H1 (cell line): ENCODE data around the gene SLC44A1. TPM values are rescaled to one million over a fixed set of nuclear protein-coding genes. Genes with fewer than 3 reads are reported as not detected.
A peak's percentile ranks its signal among the peaks of the same experiment; 100 is the strongest.

Experiments
- CTCF ChIA-PET: fragments of 300-600 bp; sonication (Branson Sonifier 250); formaldehyde crosslinking; loops from one replicate; lab custom pipeline; 2021; ENCODE audit not compliant: partially characterized antibody; lab: Charles Lee
- POLR2A ChIA-PET: fragments of 300-600 bp; sonication (Branson Sonifier 250); formaldehyde crosslinking; loops from one replicate; lab custom pipeline; 2021; ENCODE audit warnings: inconsistent platforms; ENCODE audit not compliant: partially characterized antibody; lab: Charles Lee
- DNase-seq, 2 experiments: peaks; one replicate each; pipeline versions ENCODE4 v3.0.0 to v3.0.0-alpha.2; 2010 to 2022; ENCODE audit warnings: low spot score in 2 of 2, low read depth in 1 of 2, mixed read lengths in 1 of 2
- FAIRE-seq: peaks from 2 replicates; lab custom pipeline; 2011; peaks lifted over from hg19 to GRCh38; lab: Jason Lieb, UNC
- H2AFZ ChIP-seq: 2 replicates; pipeline ENCODE4 v1.8.1; 2012; ENCODE audit warnings: low read length, inconsistent platforms
- H2AK5ac ChIP-seq: 2 replicates; pipeline ENCODE4 v1.6.1; 2013; ENCODE audit warnings: low read depth, low read length
- H2BK120ac ChIP-seq: replicated peaks from 2 replicates; pipeline ENCODE3; 2013; ENCODE audit warnings: low read depth, low read length, inconsistent platforms
- H2BK12ac ChIP-seq: 2 replicates; pipeline ENCODE4 v1.6.1; 2013; ENCODE audit warnings: low read depth, low read length
- H2BK15ac ChIP-seq: 2 replicates; pipeline ENCODE4 v1.6.1; 2013; ENCODE audit warnings: low read length
- H2BK20ac ChIP-seq: 2 replicates; pipeline ENCODE4 v1.6.1; 2013; ENCODE audit warnings: low read length
- H2BK5ac ChIP-seq: 2 replicates; pipeline ENCODE4 v1.6.1; 2013; ENCODE audit warnings: low read depth, low read length
- H3K14ac ChIP-seq: 2 replicates; pipeline ENCODE4 v1.6.1; 2013; ENCODE audit warnings: inconsistent platforms; ENCODE audit not compliant: insufficient read length
- H3K18ac ChIP-seq: 2 replicates; pipeline ENCODE4 v1.6.1; 2013; ENCODE audit warnings: low read length; ENCODE audit errors: extremely low read depth
- H3K23ac ChIP-seq: 2 replicates; pipeline ENCODE4 v1.6.1; 2013; ENCODE audit warnings: inconsistent platforms; ENCODE audit not compliant: insufficient read length
- H3K23me2 ChIP-seq: 2 replicates; pipeline ENCODE4 v1.6.1; 2013; ENCODE audit warnings: low read depth, low read length
- H3K27ac ChIP-seq: 2 replicates; pipeline ENCODE4 v1.6.1; 2011; ENCODE audit warnings: low read depth, low read length, inconsistent platforms
- H3K27me3 ChIP-seq, 4 experiments: replicated peaks in 1 of 4; 1 replicate in 1 of 4; 2 replicates in 3 of 4; pipeline versions ENCODE4 v1.6.1 to v1.8.1; 2011 to 2013; ENCODE audit warnings: low read length in 3 of 4, mild to moderate bottlenecking in 3 of 4, inconsistent platforms in 2 of 4, mixed read lengths in 2 of 4, moderate library complexity in 1 of 4; ENCODE audit not compliant: control insufficient read depth in 3 of 4, insufficient read depth in 3 of 4; ENCODE audit errors: extremely low read depth in 1 of 4
- H3K36me3 ChIP-seq, 4 experiments: 2 replicates each; pipeline versions ENCODE4 v1.6.1 to v1.8.1; 2011 to 2013; ENCODE audit warnings: mild to moderate bottlenecking in 4 of 4, low read length in 3 of 4, moderate library complexity in 2 of 4, control low read depth in 1 of 4, inconsistent platforms in 1 of 4; ENCODE audit not compliant: insufficient read depth in 4 of 4, control insufficient read depth in 2 of 4
- H3K4ac ChIP-seq: replicated peaks from 2 replicates; pipeline ENCODE3; 2013; ENCODE audit warnings: low read length, low read depth, mixed read lengths, inconsistent platforms; ENCODE audit not compliant: insufficient read length
- H3K4me1 ChIP-seq, 4 experiments: replicated peaks in 1 of 4; 1 replicate in 1 of 4; 2 replicates in 3 of 4; pipeline versions ENCODE4 v1.6.1 to v1.8.1; 2011 to 2013; ENCODE audit warnings: low read length in 3 of 4, inconsistent platforms in 2 of 4, mixed read lengths in 1 of 4; ENCODE audit not compliant: insufficient read depth in 4 of 4, control insufficient read depth in 3 of 4
- H3K4me2 ChIP-seq, 2 experiments: 2 replicates each; pipeline versions ENCODE4 v1.6.1 to v1.8.1; 2011 to 2013; ENCODE audit warnings: low read depth in 2 of 2, low read length in 2 of 2, control low read depth in 1 of 2, inconsistent platforms in 1 of 2, mild to moderate bottlenecking in 1 of 2; ENCODE audit not compliant: insufficient read depth in 1 of 2
- H3K4me3 ChIP-seq, 4 experiments: fragments of 200-600, 300-600 bp in 1 of 4; sonication (generic), shearing (Covaris generic), sonication (Bioruptor Twin) in 1 of 4; 2 replicates each; pipeline versions ENCODE4 v1.5.1 to v1.8.1; 2011 to 2016; ENCODE audit warnings: low read length in 4 of 4, low read depth in 3 of 4, control low read depth in 2 of 4, inconsistent platforms in 2 of 4, mild to moderate bottlenecking in 2 of 4, mixed read lengths in 1 of 4, moderate library complexity in 1 of 4; ENCODE audit not compliant: insufficient read depth in 2 of 4; ENCODE audit errors: extremely low read depth in 1 of 4
- H3K56ac ChIP-seq: replicated peaks from 2 replicates; pipeline ENCODE3; 2013; ENCODE audit warnings: low read depth, mild to moderate bottlenecking, mixed read lengths, low read length, inconsistent platforms; ENCODE audit not compliant: insufficient read length
- H3K79me1 ChIP-seq: 2 replicates; pipeline ENCODE4 v1.6.1; 2013; ENCODE audit warnings: low read depth, low read length, control low read depth
- H3K79me2 ChIP-seq, 2 experiments: 2 replicates each; pipeline versions ENCODE4 v1.6.1 to v1.8.1; 2012 to 2013; ENCODE audit warnings: low read length in 2 of 2, mild to moderate bottlenecking in 2 of 2, inconsistent platforms in 1 of 2; ENCODE audit not compliant: insufficient read depth in 2 of 2, control insufficient read depth in 1 of 2
- H3K9ac ChIP-seq, 4 experiments: replicated peaks in 1 of 4; 1 replicate in 1 of 4; 2 replicates in 3 of 4; pipeline versions ENCODE4 v1.6.1 to v1.8.1; 2011 to 2013; ENCODE audit warnings: low read depth in 3 of 4, low read length in 3 of 4, control low read depth in 2 of 4, mild to moderate bottlenecking in 2 of 4, moderate library complexity in 2 of 4, inconsistent platforms in 1 of 4; ENCODE audit errors: extremely low read depth in 1 of 4
- H3K9me3 ChIP-seq, 2 experiments: 2 replicates each; pipeline versions ENCODE4 v1.6.1 to v1.8.1; 2012 to 2013; ENCODE audit warnings: mild to moderate bottlenecking in 2 of 2, moderate library complexity in 2 of 2, control low read depth in 1 of 2, inconsistent platforms in 1 of 2, low read depth in 1 of 2, low read length in 1 of 2, mixed read lengths in 1 of 2; ENCODE audit not compliant: insufficient read depth in 2 of 2
- H4K20me1 ChIP-seq, 2 experiments: replicated peaks in 1 of 2; 2 replicates each; pipeline versions ENCODE3 to v1.8.1; 2011 to 2013; ENCODE audit warnings: inconsistent platforms in 2 of 2, low read length in 2 of 2, mild to moderate bottlenecking in 1 of 2; ENCODE audit not compliant: insufficient read depth in 2 of 2, control insufficient read depth in 1 of 2
- H4K5ac ChIP-seq: 2 replicates; pipeline ENCODE4 v1.6.1; 2013; ENCODE audit warnings: low read length, low read depth, mixed read lengths, inconsistent platforms; ENCODE audit not compliant: insufficient read length
- H4K8ac ChIP-seq: 2 replicates; pipeline ENCODE4 v1.8.0; 2013; ENCODE audit warnings: mild to moderate bottlenecking, moderate library complexity, low read length, inconsistent platforms; ENCODE audit not compliant: insufficient read depth; ENCODE audit errors: extremely low read depth
- H4K91ac ChIP-seq: replicated peaks from 2 replicates; pipeline ENCODE3; 2013; ENCODE audit warnings: low read length, mixed read lengths, inconsistent platforms; ENCODE audit not compliant: insufficient read length
- CBX5 ChIP-seq: fragments of 300-800, 300-1000 bp; sonication (generic); IDR thresholded peaks from 2 replicates; pipeline ENCODE4 v1.7.1; 2016; ENCODE audit warnings: antibody characterized with exemption, low read length, low read depth
- RAD21 ChIP-seq, 2 experiments: IDR thresholded peaks in 1 of 2; conservative IDR thresholded peaks in 1 of 2; 2 replicates each; pipeline ENCODE4 v1.6.1; 2011; ENCODE audit warnings: low read depth in 2 of 2, low read length in 2 of 2, improper control_type of control experiment in 1 of 2, inconsistent platforms in 1 of 2, mild to moderate bottlenecking in 1 of 2, moderate library complexity in 1 of 2
- WGBS, 2 experiments: shearing (Covaris generic) in 1 of 2; methylation state at CpG; one replicate each; pipeline versions ENCODE4 v1.1.6 to v1.1.7; 2013 to 2015; ENCODE audit warnings: low lambda C conversion rate in 2 of 2, mixed read lengths in 2 of 2, inconsistent platforms in 1 of 2, low coverage in 1 of 2, missing lambda C conversion rate in 1 of 2; ENCODE audit not compliant: insufficient replicate concordance in 2 of 2, insufficient coverage in 1 of 2, insufficient read length in 1 of 2; ENCODE audit errors: extremely low coverage in 1 of 2, missing lambda C conversion rate in 1 of 2; 5-methylcytosine and 5-hydroxymethylcytosine counted together
- polyA plus RNA-seq, 7 experiments: library from polyadenylated mRNA; depleted of rRNA in 3 of 7; stranded (reverse) in 5 of 7; unstranded in 2 of 7; fragments of >200 nt in 5 of 7; fragments of 200-250 nt in 2 of 7; gene quantifications; 1 replicate in 5 of 7; 2 replicates in 1 of 7; 4 replicates in 1 of 7; pipeline versions ENCODE4 v1.2.1 to v1.2.3, GENCODE V29; 2011 to 2013; ENCODE audit warnings: missing spikeins in 2 of 7, mixed read lengths in 2 of 7
- total RNA-seq: library from RNA; stranded (reverse); fragmentation: NEBNext Ultra II Directional; extraction: Animal tissue kit (Norgen Biotek cat#: 25700); gene quantifications from 2 replicates; pipeline ENCODE4 v1.2.1, GENCODE V29; 2021

Gene SLC44A1
- total and polyA plus RNA-seq, 2 of the 8 experiments (the other 6 are each of a cell fraction or from before 2014, with no cell fraction given) = 30.5 to 71.2 TPM

DNA sequence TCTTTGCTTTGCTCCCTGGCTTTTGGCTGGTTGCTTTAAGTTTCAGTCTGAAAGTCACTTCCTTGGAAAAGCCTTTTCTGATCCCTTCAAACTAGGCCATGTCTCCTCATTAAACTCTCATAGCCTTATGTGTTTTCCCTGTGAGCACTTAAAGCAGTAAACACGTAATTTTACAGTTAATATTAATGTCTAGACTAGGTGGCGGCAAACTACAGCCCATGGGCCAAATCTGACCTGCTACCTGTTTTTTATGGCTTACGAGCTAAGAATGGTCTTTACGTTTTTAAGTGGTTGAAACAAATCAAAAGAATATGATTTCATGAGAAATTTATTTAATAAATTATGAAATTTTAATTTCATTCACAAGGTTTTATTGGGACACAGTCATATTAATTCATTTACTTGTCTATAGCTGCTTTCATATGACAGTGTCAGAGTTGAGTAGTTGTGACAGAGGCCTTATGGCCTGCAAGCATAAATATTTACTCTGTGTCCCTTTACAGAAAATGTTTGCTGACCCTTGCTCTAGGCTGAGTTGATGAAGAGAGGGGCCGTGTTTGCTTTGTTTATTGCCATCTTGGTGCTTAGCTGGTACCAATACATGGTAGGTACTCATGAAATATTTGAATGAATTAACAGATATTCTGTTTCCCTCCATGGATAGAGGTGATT, 7.4 kb downstream of the SLC44A1 start:
- Histone ChIP-seq H2BK12ac (no peak overlapping the region), H3K36me3 (no peaks in the 10 kb centered on the region), H3K23ac (no peak overlapping the region), H4K5ac (no peak overlapping the region), H3K79me2 (peaks cover 20 to 97% of the 10 kb centered on the region in 2 experiments), H4K20me1 (peaks cover 2% of the 10 kb centered on the region in 2 experiments), H3K23me2 (no peaks in the 10 kb centered on the region), H3K4me1 (peaks cover 0 to 18% (median 11%) of the 10 kb centered on the region in 4 experiments; a peak in 5 of 7 replicates), H2AFZ (no peak overlapping the region), H3K56ac (no peak overlapping the region), H3K4ac (no peak overlapping the region), H3K27ac (no peak overlapping the region), H4K91ac (no peak overlapping the region), H3K9ac (no peak overlapping the region), H3K4me2 (no peak overlapping the region), H3K27me3 (no peaks in the 10 kb centered on the region), H2AK5ac (no peak overlapping the region), H3K4me3 (no peak overlapping the region), H3K18ac (no peak overlapping the region; the same call in 1 of the 2 replicates), H2BK120ac (no peak overlapping the region), H3K79me1 (peaks cover 3% of the 10 kb centered on the region), H2BK5ac (no peak overlapping the region), H4K8ac (no peak overlapping the region), H2BK15ac (no peak overlapping the region), H3K14ac (no peak overlapping the region), H3K9me3 (no peaks in the 10 kb centered on the region), H2BK20ac (no peak overlapping the region)
- POLR2A ChIA-PET = interaction anchor here (0.5 to 1.1 kb wide), 2 partner anchors 10 to 46 kb away, joined by 3 read pairs; no protein-coding TSS in a partner anchor
- 88% methylated on average over 5 of the region's 5 CpGs; no CpG with 5 or more reads in 1 of the 2 experiments for WGBS, 2 experiments
- FAIRE-seq (no peak), DNase-seq (no peak)
- TF ChIP-seq CBX5 (no peak), RAD21 (IDR thresholded peaks at IDR 0.05 in 1 of 2, conservative IDR thresholded peaks at IDR 0.05 in 1 of 2; ENCODE audit: low read depth in 2 of 2, low read length in 2 of 2) (peak; percentile 5 to 19; a peak in 1 of 4 replicates)
- CTCF ChIA-PET = interaction anchor here (1.1 to 1.4 kb wide), 2 partner anchors 17 to 163 kb away, joined by 3 read pairs; no protein-coding TSS in a partner anchor
